Right lobe of liver (tissue), 4 donors: Measurements from ENCODE around the gene PVR.

ENCODE experiments used
- POLR2A ChIP-seq: fragments of 450-650 bp; IDR thresholded peaks from one replicate; pipeline ENCODE4 v1.6.1; 2017; ENCODE audit warnings: antibody characterized with exemption, mild to moderate bottlenecking
- TF ChIP-seq, protein P1 (sequence below), 4 donors: fragments of 200-600 bp in 3 of 4; fragments of 450-650 bp in 1 of 4; IDR thresholded peaks; one replicate each; pipeline versions ENCODE4 v1.5.1 to v1.8.0; 2016 to 2022; ENCODE audit warnings: antibody characterized with exemption in 4 of 4, mild to moderate bottlenecking in 2 of 4
- donor health status: DM: no; HTN: no; CAD: no.
- donor health status: DM: no; HTN: no; CAD: no.
- donor health status: DM: no; HTN: yes; CAD: no.

DNA sequence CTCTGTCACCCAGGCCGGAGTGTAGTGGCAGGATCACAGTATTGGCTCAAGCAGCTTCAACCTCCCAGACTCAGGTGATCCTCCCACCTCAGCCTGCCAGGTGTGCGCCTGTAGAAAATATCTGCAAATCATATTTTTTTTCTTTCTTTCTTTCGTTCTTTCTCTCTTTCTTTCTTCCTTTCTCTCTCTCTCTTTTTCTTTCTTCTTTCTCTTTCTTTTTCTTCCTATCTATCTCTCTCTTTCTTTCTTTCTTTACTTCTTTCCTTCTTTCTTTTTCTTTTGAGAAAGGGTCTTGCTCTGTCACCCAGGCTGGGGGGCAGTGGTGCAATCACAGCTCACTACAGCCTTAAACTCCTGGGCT is 46.6 kb upstream of the PVR start:
- TF ChIP-seq, protein P1, sequence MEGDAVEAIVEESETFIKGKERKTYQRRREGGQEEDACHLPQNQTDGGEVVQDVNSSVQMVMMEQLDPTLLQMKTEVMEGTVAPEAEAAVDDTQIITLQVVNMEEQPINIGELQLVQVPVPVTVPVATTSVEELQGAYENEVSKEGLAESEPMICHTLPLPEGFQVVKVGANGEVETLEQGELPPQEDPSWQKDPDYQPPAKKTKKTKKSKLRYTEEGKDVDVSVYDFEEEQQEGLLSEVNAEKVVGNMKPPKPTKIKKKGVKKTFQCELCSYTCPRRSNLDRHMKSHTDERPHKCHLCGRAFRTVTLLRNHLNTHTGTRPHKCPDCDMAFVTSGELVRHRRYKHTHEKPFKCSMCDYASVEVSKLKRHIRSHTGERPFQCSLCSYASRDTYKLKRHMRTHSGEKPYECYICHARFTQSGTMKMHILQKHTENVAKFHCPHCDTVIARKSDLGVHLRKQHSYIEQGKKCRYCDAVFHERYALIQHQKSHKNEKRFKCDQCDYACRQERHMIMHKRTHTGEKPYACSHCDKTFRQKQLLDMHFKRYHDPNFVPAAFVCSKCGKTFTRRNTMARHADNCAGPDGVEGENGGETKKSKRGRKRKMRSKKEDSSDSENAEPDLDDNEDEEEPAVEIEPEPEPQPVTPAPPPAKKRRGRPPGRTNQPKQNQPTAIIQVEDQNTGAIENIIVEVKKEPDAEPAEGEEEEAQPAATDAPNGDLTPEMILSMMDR (IDR thresholded peaks at IDR 0.05), result no peak
- no peak for TF ChIP-seq POLR2A
